PFSK-1 (cell line): ENCODE measurements around the gene PRUNE1.

Experiments
- FOXP2 ChIP-seq: optimal IDR thresholded peaks from 2 replicates; pipeline ENCODE3; 2011; ENCODE audit warnings: borderline replicate concordance, control low read depth, inconsistent platforms; ENCODE audit not compliant: insufficient read depth; ENCODE audit errors: extremely low read length, extremely low read depth
- POLR2AphosphoS5 ChIP-seq: IDR thresholded peaks from 2 replicates; pipeline ENCODE4 v1.6.1; 2012; ENCODE audit warnings: low read depth, mild to moderate bottlenecking, control low read depth, low read length, moderate library complexity
- REST ChIP-seq, 2 experiments: IDR thresholded peaks; 2 replicates each; pipeline versions ENCODE4 v1.6.1 to v1.8.0; 2011 to 2012; ENCODE audit warnings: low read depth in 2 of 2, low read length in 2 of 2, control low read depth in 1 of 2, inconsistent platforms in 1 of 2, mild to moderate bottlenecking in 1 of 2, moderate library complexity in 1 of 2; ENCODE audit not compliant: insufficient read depth in 1 of 2
- SIN3A ChIP-seq: IDR thresholded peaks from 2 replicates; pipeline ENCODE4 v1.6.1; 2012; ENCODE audit warnings: mild to moderate bottlenecking, low read length, moderate library complexity, borderline replicate concordance; ENCODE audit not compliant: insufficient read depth
- TAF1 ChIP-seq: IDR thresholded peaks from 2 replicates; pipeline ENCODE4 v1.6.1; 2012; ENCODE audit warnings: low read length, control low read depth, borderline replicate concordance; ENCODE audit not compliant: insufficient read depth

GRCh38 chr1:151061704-151062103 lies 53.5 kb downstream of the PRUNE1 start:
- TF ChIP-seq SIN3A (no peak), TAF1 (no peak), FOXP2 (no peak), POLR2AphosphoS5 (no peak), REST (IDR thresholded peaks at IDR 0.05; ENCODE audit: insufficient read depth in 1 of 2, low read depth in 2 of 2, low read length in 2 of 2) (no peak)
